Activated CD4-positive, CD25-positive, alpha-beta regulatory T cell treated with anti-CD3 and anti-CD28 coated beads, Interleukin-2, amount 50 U/mL, for 72 hours (primary cell): Measurements from ENCODE around the gene MAML2.

ENCODE experiments used
- DNase-seq: peaks from one replicate; pipeline ENCODE4 v3.0.0; 2021

MAML2 gene

GRCh38 chr11:96230686-96231085 is 112.3 kb downstream of the MAML2 start:
- no peak for DNase-seq

DNA sequence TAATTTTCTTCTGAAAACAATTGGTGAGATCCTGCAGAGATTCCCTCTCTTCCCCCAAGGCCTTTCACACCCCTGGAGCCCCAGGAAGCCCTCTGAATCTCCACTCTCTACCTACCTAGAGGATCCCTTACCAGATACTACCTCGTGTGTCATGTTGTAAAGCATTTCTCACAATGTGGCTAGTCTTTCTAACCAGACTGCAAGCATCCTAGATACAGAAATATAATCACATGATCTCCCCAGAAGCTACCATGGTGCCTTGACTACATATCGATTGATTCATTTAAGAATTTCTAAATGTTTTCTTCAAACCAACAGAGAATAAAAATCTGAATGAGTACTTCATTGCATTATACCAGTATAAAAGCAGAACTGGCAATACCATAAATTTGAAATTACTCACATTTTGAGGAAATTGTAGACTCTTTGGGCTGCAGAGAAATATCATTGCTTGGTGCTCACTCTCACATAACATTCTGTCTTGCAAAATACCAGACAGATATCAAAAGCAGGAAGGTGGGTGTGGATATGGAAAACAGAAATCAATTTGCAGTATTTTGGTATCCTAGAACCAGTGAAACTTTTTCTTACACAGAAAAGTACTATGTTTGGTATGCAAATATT is 113.5 kb downstream of the MAML2 start:
- no peak for DNase-seq

DNA sequence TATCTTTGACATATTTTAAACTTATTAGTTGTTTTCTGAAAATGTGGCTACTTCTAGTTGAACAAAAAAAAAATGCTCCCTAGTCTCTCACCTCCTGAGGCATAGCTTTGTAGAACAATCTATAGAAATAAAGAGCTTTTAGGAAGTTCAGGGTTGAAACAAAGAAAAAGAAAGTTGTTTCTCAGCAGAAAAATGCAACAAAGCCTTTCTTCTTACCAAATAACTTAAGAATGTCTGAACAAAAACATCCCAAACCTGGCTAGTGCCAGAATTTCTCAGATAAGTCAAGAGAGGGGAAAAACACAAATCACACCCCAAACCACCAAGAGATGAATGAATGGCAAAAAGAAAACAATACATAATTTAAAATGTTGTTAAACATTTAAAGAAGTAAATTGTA is 114.1 kb downstream of the MAML2 start:
- DNase-seq: no peak

DNA sequence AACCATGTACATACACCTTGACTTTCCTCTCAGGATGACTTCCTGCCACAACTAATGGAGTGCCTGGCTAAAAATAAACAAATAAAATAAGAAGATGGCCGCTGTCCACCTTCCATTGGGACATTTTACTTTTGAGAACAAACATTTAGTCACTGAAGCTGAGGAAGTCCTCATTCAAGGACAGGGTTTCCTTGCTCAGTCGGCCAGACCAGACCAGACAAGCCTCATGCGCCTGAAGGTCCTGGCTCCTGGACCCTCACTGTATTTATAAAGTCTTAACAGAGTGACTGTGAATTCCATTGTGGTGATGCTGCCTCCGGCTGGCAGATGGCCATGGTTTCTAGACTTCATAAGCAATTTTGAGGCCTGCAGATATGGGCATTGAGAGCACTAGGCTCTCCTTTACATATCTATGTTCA is 114.5 kb downstream of the MAML2 start:
- no peak for DNase-seq

- DNase-seq: no peak
Observed at GRCh38 chr11:96227244-96227643, 115.8 kb downstream of the MAML2 start.

DNA sequence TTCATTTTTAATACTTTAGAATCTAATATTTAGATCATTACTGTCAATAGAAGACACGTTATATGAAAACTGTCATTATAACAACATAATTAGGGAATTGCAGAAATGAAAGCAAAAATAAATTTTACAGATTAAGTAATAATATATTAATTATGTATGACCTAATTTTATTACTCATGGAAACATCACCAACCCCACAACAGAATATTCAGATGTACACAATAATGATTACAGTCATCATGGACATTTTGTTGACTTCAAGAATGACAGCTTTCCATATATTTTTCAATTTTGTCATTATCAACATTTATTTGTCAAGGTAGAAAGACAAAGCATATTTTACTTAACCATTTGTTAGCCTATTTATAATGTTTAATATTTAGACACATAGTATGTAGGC is 119.9 kb downstream of the MAML2 start:
- DNase-seq: no peak

DNA sequence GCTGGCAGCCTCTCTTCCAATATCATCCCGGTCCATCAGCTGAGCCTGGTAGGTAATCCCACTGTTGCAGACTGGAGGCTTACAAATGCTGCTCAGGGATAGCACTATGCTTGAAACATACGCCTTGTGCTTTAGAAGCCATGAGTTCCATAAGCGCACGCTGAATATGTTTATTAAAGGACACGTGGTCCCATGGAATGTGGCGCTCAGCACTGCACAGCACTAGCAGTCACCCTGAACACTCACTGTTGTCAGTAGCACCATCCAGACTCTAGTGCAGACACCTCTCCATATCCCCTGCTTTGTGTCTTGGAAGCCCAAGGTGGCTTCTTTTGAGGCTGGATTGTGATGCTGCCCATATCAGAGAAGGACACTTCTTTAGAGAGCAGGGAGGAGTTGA is 120.9 kb downstream of the MAML2 start:
- DNase-seq: no peak

DNA sequence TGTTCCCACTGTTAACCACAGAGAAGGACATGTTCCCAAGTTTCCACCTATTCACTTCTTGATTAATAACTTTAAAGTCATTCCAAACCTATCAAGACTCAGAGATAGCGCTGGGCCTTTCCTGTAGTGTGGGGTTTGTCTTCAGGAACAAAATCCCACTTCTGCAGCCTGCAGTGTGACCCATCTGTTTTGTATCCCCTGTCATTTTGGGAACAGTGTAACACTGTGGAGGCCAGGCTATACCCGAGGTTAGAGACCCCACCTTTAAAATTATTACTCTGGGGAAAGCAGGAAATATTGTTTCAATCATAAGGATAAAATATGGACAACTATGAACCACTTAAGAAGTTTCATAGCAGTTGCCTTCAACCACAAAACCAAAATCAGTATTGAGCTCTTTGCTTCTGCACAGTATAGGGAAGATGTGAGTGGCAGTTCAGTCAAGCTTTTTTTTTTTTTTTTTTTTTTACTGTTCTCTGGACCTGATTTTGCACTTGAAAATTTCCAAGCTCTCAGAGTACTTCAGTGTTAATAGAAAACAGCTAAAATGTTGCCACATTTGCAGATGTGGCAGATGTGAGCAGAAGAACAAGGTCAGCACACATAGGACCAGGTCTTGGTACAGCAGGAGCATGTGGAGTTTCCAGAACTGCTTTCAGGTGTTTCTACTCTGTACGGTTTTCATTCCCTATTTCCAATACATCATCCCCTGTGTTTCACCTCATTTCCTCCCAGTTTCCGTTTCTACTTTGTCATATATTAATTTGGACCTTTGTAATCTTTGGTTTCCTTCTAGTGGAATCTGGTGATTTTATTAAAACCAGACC is 121.5 kb downstream of the MAML2 start:
- DNase-seq: no peak

DNA sequence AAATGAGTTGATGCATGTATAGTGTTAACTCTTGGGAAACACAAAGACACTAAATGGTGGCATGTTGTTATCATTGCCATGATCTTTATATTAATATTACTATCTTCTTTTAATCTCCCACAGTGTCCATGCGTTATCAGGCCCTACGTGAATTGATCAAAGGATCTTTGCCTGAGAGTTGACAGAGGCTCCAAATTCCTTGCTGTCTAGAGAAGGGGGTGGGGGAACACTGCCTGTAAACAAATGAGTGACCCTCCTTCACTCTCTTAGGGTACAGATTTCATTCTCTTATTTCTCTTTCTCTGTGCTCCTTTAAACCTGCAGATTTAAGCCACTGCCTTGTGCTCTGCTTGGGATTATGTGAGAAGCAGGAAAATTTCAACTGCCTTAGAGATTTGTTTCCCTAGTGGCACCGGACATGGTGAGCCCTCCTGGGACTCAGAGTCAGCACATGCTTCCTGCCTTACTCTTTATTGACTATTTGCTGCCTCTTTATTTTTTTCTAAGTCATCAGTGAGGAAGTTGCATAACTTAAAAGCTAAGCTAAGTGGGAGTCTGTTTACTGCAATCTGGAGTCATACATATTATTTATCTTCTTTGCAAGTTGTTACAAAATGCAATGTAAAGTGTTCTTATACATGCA is 122.9 kb downstream of the MAML2 start:
- DNase-seq: no peak

DNA sequence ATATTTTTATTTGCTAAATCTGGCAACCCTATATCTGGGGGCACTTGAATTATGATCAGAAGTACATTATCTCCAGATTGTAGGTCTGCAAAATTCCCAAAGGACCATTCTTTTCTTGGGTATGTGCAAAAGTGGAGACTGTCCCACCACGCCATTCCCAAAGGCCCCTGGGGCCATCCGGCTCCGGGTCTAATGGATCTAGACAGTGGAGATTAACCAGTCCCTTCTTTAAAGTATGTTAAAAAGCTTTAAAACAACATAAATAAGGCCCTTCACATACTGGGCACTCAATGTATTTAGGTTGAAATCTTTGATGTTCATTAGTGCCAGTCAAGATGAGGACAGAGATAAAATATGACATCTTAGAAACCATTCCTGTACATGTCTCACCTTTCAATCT is 124.1 kb downstream of the MAML2 start:
- DNase-seq: no peak

- DNase-seq: no peak
Observed at GRCh38 chr11:96218006-96218405, 125.0 kb downstream of the MAML2 start.

GRCh38 chr11:96217206-96217605 is 125.8 kb downstream of the MAML2 start:
- no peak for DNase-seq

GRCh38 chr11:96215826-96216225 is 127.2 kb downstream of the MAML2 start:
- DNase-seq: no peak

GRCh38 chr11:96215110-96215782 is 127.7 kb downstream of the MAML2 start:
- DNase-seq: no peak

DNA sequence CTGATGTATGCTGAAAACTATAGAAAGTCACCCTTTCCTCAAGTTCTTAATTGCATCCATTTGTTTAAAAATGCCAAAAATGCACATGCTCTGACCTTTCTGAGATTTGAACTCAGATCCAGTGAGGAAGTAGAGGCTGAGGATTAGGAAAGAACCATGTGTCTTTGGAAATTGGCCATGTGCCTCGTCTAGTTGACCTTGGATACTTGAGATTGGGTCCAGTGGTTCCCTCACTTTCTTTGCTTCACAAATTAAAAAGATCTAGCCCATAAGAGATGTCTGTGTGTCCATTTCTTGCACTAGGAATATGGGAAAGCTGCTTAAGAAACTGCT is 128.3 kb downstream of the MAML2 start:
- no peak for DNase-seq

DNA sequence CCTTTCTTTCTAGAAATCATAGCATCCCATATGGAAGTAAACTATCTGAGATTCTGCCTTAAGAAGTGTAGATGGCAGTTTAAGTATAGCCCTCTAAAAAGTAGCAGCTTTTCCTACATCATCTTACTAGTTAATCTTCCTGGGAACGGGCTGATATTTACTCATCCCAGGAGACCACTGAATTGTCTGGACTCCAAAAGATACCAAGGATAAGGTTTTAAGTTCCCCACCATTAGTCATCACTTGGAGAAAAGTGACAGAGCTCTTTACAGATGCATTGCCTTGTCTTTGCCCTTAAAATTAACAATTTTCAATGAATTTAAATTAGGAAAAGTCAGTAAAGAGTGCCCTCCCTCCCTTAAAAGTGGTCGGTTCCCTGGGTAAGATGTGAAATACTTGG is 129.5 kb downstream of the MAML2 start:
- no peak for DNase-seq

- DNase-seq: no peak
Observed at GRCh38 chr11:96211436-96211835, 131.6 kb downstream of the MAML2 start.

DNA sequence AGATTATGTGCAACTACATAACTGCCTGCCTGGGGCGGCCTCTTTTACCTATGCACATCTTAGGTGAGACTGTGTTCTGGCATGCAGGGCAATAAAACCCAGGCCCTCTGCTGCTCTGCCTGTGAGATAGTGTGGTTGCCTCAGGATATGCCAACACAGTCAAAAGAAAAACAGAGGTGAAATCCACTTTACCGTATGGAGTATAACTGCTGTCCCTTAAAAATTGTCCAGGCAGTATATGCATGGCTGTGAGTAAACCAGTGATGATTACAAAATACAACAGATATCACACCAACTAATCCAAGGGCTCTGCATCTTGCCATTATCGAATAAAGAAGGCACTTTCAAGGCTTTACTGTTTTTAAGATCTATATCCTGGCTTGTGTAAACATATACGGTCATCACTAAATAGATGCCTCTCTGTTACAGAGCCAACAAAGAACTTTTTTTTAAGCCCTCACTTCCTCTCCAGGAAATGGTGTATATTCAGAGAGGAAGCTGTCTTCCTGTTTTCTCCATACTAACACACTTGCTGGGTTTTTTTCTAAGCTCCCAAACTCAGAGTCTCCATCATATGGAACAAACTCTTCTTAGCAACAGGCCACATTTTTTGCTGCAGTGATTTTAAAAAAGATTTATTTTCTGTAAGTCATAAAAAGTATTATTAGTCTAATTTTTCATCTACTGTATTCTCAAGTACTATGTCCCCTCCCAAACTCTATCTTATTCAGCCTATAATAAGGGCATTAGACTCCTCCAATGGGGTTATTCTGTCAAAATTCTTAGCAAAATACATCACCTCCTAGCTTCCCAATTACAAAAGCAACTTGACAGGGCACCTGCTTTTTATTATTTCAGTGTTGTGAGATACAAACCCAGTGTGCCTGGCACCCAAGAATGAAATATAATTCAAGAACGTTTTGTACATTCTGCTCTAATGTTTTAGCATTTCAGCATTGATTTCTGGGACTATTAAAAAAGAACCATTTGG is 135.2 kb downstream of the MAML2 start:
- DNase-seq: no peak

DNA sequence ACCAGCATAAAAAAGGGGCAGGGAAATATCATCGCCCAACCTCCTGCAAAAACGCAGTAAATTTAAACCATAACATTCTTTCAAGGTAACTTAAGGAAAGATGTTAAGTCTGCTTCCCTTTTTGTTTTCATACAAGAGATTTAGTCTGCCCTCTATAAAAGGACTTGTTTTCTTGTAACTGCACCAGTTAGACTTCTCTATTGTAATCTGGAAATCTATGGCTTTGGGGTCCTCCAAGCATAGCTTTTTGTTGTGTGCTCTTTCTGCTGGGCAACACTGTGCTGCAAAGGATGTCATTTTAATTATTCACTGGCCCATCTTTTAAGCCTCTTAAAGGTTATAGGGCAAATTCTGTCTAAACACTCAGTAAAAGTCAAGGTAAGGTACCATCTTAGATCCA is 136.0 kb downstream of the MAML2 start:
- no peak for DNase-seq

DNA sequence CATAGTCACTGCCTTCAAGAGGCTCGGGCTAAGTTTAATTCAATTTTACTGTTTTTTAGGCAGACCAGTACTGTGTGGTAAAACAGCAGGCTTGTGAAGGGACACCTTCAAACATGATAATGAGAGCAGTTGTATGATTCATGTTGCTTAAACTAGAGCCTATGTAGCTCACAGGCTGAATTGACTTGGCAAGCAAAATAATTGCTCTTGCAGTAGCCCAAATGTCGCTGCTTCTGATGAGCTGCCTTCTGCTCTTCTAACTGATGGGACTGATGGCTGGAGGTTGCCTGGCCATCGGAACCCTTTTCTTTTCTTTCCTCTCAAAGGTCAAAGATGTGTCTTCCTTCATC is 137.6 kb downstream of the MAML2 start:
- DNase-seq: no peak

- DNase-seq: no peak
Observed at GRCh38 chr11:96204721-96205459, 138.1 kb downstream of the MAML2 start.

DNA sequence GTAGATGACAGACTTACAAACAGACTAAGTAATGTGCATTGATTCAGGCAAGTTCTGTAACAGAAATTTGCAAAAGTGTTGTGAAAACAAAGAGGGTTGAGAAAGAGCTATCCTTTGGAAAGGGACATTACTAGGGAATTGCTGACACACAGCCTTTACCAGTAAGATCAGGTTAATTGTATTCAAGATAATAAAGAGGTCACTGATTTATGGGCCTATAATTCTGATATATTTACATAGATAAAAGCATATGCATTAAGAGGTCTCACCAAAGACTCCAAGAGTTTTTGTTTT is 138.7 kb downstream of the MAML2 start:
- no peak for DNase-seq
